NCI-H146 treated with DMSO at 0.1 percent for 48 hours (cell line): ENCODE data around the gene BTBD16.

Experiments
- DNase-seq: peaks from one replicate; lab custom pipeline; 2025; ENCODE audit not compliant: unreplicated experiment; lab: John Stamatoyannopoulos, UW

The BTBD16 gene

GRCh38 chr10:122338609-122339441 is 67.7 kb downstream of the BTBD16 start:
- DNase-seq, result no peak

- no peak for DNase-seq
These were observed 70.2 kb downstream of the BTBD16 start for GRCh38 chr10:122341141-122341810.

GRCh38 chr10:122342293-122343134 is 71.4 kb downstream of the BTBD16 start:
- DNase-seq, result no peak

- no peak for DNase-seq
These were observed 72.2 kb downstream of the BTBD16 start for GRCh38 chr10:122343135-122343800.

GRCh38 chr10:122343936-122344335 is 72.8 kb downstream of the BTBD16 start:
- DNase-seq, result no peak

GRCh38 chr10:122344741-122345258 is 73.7 kb downstream of the BTBD16 start:
- no peak for DNase-seq

GRCh38 chr10:122346326-122346950 is 75.3 kb downstream of the BTBD16 start:
- DNase-seq, result no peak

GRCh38 chr10:122347170-122347841 is 76.2 kb downstream of the BTBD16 start:
- DNase-seq, result no peak

- DNase-seq, result no peak
These were observed 77.4 kb downstream of the BTBD16 start for GRCh38 chr10:122348512-122348911.

- peak; percentile 10 for DNase-seq
These were observed 77.9 kb downstream of the BTBD16 start for GRCh38 chr10:122348935-122349361.

- DNase-seq, result no peak
These were observed 78.8 kb downstream of the BTBD16 start for GRCh38 chr10:122349758-122350369.

GRCh38 chr10:122350893-122351292 is 79.8 kb downstream of the BTBD16 start:
- no peak for DNase-seq

GRCh38 chr10:122352817-122353525 is 81.9 kb downstream of the BTBD16 start:
- DNase-seq, result peak; percentile 53

GRCh38 chr10:122354383-122354782 is 83.3 kb downstream of the BTBD16 start:
- no peak for DNase-seq

GRCh38 chr10:122357685-122358084 is 86.6 kb downstream of the BTBD16 start:
- DNase-seq, result no peak

GRCh38 chr10:122359621-122360020 is 88.5 kb downstream of the BTBD16 start:
- no peak for DNase-seq

GRCh38 chr10:122361046-122361445 is 90.0 kb downstream of the BTBD16 start:
- DNase-seq, result no peak

GRCh38 chr10:122362031-122362592 is 91.0 kb downstream of the BTBD16 start:
- no peak for DNase-seq
